Omental fat pad (tissue), 4 donors: ENCODE data around the gene TYW5. TPM values are rescaled to one million over a fixed set of nuclear protein-coding genes. Genes with fewer than 3 reads are reported as not detected.

ENCODE experiments used
- ATAC-seq: fragments of 150-250 bp; one replicate; pipeline ENCODE4 v1.9.1; 2016; ENCODE audit warnings: mild to moderate bottlenecking, moderate library complexity; ENCODE audit not compliant: low FRiP score
- DNase-seq: peaks from one replicate; pipeline ENCODE4 v3.0.0-alpha.2; 2019; ENCODE audit warnings: low spot score
- CTCF ChIP-seq, 3 donors: fragments of 450-650 bp; IDR thresholded peaks; one replicate each; pipeline ENCODE4 v1.5.1; 2016 to 2017; ENCODE audit warnings: antibody characterized with exemption in 3 of 3, mild to moderate bottlenecking in 3 of 3, moderate library complexity in 2 of 3
- total RNA-seq, 4 donors: library from RNA; depleted of rRNA; stranded (reverse); fragments of >200 nt; gene quantifications; one replicate each; pipeline ENCODE4 v1.1.0, GENCODE V29; 2016

The TYW5 gene
- total RNA-seq, 4 donors from 2014 or later: 4.1 to 9.5 (median 7.2) TPM

GRCh38 chr2:199994371-199994770 is 39.1 kb upstream of the TYW5 start:
- ATAC-seq: no peak
- TF ChIP-seq CTCF (IDR thresholded peaks at IDR 0.05): no peak
- no peak for DNase-seq

GRCh38 chr2:199992296-199992695 is 37.0 kb upstream of the TYW5 start:
- no peak for TF ChIP-seq CTCF (IDR thresholded peaks at IDR 0.05)
- DNase-seq (no peak), ATAC-seq (no peak)

- ATAC-seq: no peak
- no peak for DNase-seq
- TF ChIP-seq CTCF (IDR thresholded peaks at IDR 0.05): no peak
These were observed 36.4 kb upstream of the TYW5 start for GRCh38 chr2:199991691-199992090.

GRCh38 chr2:199989822-199990221 is 34.5 kb upstream of the TYW5 start:
- DNase-seq (no peak), ATAC-seq (no peak)
- TF ChIP-seq CTCF (IDR thresholded peaks at IDR 0.05): no peak

GRCh38 chr2:199988151-199988550 is 32.9 kb upstream of the TYW5 start:
- no peak for TF ChIP-seq CTCF (IDR thresholded peaks at IDR 0.05)
- ATAC-seq: peak; percentile 40
- no peak for DNase-seq

- TF ChIP-seq CTCF (IDR thresholded peaks at IDR 0.05): no peak
- ATAC-seq: no peak
- DNase-seq: no peak
These were observed 32.3 kb upstream of the TYW5 start for GRCh38 chr2:199987586-199987985.

GRCh38 chr2:199985625-199986207 is 30.4 kb upstream of the TYW5 start:
- ATAC-seq: no peak
- DNase-seq: no peak
- TF ChIP-seq CTCF (IDR thresholded peaks at IDR 0.05): no peak
